NK-92 (cell line): ENCODE measurements around the gene PCDH9.

ENCODE experiments used
- DNase-seq: peaks from one replicate; lab custom pipeline; 2025; ENCODE audit not compliant: unreplicated experiment; lab: John Stamatoyannopoulos, UW

PCDH9 gene

GRCh38 chr13:66359393-66359792, 870.7 kb downstream of the PCDH9 start:
- DNase-seq = no peak

DNA sequence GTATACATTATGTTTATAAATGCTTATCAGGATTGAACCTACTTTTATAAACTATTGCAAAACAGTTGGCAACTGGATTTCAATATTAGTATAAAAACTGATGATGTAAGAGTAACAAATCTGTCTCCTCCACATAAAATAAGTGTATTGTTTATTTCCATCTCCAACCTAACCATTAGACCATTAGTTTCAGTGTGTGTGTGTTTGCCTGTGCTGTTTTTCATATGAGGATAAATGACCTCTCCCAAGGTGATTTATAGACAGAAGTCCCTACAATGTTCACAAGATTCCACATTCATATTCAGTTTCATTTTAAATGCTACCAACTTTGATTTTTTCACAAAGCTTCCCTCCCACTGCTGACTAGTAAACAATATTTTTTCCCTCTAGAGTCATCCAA, 871.6 kb downstream of the PCDH9 start:
- DNase-seq = no peak

DNA sequence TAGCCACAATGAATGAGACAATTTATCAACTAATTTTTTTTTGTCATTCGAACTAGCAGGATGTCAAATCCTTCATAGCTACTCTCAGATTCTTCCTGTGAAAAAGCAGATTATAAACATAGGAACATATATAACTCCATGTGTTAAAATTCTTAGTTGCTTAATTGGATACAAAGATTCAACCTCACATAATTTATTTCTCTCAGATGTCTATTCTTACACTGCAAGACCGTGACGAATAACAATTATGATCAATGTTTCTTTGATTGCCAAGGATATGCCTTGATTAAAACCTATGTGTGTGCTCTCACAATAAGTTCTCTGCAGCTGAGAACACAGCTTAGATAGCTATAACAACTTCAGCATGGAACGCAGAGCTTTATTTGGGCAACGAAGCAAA, 872.7 kb downstream of the PCDH9 start:
- DNase-seq = no peak

DNA sequence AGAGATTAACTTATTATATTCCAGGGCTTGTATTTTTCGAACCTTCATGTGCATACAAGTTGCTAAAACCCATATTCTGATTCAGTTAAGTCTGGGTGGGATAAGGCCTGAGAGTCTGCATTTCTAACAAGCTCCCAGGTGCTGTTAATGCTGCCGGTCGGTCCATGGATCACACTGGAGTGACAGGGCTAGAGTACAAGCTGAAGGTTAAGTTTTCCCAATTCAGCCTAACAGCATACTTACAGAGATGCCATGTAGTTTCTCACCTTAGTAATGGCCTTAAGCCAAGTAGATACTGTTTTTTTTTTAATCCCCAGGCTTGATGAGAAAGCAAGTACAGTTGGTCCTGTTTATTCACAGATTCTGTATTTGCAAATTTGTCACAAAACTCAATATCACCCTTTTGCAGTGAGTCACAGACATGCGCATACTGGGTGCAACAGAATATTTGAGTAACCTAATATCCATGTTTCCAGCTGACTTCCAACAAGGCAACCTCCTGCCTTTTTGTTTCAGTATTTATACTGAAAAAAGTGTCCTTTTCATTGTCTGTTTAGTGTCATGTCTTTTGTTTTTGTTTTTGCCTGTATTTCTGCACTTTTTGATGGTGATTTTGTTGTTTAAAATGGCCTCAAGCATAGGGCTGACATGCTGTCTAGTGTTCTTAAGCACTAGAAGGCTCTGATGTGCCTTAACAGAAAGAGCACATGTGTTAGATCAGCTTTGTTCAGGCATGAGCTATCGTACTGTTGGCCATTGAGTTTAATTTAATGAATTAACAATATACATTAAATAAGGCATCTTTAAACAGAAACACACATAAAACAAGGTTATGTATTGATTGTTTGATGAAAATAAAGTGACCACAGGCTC, 875.0 kb downstream of the PCDH9 start:
- no peak for DNase-seq

- DNase-seq = no peak
These were observed 876.5 kb downstream of the PCDH9 start for GRCh38 chr13:66353664-66354063.

DNA sequence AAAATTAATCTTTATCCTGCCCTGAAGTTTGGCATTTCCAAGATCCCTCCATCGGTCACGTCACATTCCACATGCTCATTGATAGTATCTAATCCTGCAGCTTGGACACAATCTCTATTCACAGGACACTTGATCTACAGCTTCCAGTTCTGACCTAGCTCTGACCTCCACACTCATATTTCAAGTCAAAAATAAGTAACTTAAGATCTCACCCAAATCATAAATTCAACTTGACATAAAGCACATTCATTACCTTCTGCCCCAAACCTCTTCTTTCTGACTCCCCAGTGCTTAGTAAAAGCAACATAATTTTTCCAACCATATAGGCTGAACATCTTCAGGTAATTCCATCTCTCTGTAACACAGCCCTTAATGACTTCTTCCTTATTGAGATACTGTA, 880.2 kb downstream of the PCDH9 start:
- DNase-seq = no peak

GRCh38 chr13:66348745-66349690, 881.1 kb downstream of the PCDH9 start:
- no peak for DNase-seq

- no peak for DNase-seq
These were observed 882.5 kb downstream of the PCDH9 start for GRCh38 chr13:66347486-66348117.

GRCh38 chr13:66345971-66346370, 884.2 kb downstream of the PCDH9 start:
- no peak for DNase-seq

GRCh38 chr13:66345518-66345810, 884.7 kb downstream of the PCDH9 start:
- no peak for DNase-seq

- DNase-seq = no peak
These were observed 885.2 kb downstream of the PCDH9 start for GRCh38 chr13:66344805-66345517.

GRCh38 chr13:66343224-66343828, 886.8 kb downstream of the PCDH9 start:
- DNase-seq = no peak

- no peak for DNase-seq
These were observed 888.3 kb downstream of the PCDH9 start for GRCh38 chr13:66341635-66342377.

- DNase-seq = no peak
These were observed 890.9 kb downstream of the PCDH9 start for GRCh38 chr13:66339214-66339613.

DNA sequence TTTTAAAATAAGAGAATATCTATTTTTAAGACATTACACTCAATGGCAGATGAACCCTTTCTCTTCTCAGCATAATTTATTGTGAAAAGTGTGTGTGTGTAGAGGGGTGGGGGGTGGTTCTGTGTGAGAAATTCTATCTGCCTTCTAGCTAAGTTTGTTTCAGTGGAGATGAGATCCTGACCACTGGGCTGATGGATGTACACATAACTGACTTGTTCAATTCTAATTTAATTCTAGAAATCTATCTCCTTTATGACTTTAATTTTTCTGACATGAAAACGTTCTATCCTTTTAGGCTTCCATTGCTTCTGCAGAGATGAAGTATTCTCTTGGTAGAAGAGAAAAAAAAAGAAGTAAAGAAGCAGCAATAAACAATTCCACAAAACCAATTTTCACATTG, 891.6 kb downstream of the PCDH9 start:
- no peak for DNase-seq

DNA sequence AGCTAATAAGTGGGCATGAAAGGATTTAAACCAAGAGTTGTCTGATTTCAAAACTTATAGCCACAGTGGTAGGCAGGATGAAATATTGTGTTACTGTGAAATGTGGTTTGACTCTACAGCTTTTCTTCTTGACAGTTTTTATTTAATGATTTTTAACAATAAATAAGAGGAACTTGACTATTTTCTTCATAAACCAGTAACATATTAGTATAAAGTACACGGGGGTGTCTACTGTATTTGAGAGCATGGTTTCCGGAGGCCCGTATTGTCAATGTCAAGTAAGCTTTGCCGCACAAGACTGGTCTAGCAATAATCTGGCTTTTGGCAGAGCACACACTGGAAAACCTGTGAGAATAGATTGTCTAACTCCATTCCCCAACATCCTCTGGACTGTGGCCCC, 894.5 kb downstream of the PCDH9 start:
- DNase-seq = no peak

- no peak for DNase-seq
These were observed 900.1 kb downstream of the PCDH9 start for GRCh38 chr13:66329988-66330451.

- DNase-seq = no peak
These were observed 901.7 kb downstream of the PCDH9 start for GRCh38 chr13:66328476-66328875.

DNA sequence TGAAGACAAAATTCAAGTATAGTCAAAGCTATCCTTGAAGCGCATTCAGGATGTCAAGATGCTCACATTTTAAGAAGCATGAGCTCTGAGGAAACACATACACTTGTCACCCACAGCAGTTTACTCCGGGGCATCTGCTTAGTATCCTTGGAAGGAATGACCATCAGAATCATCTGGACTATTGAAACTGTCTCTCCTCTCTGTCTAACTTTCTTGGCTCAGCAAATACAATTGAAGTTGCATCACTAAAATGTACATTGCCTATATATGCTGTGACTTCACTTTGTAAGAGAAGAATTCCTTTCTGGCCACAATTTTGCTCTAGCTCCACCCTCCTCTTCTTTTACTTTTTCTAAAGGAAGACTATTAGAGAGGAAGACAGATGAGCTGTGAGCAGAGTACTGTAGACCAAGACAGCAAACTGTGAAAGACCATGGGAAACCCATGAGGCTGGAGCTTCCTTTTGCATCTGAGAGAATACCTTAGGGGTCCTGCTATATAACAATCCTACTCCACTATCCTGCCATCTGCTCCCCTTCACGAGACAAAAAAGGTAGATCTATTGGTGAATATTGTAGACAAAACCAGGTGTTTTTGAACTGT, 906.3 kb downstream of the PCDH9 start:
- no peak for DNase-seq
